HepG2 (cell line): ENCODE measurements around the gene PIK3CA. TPM values are rescaled to one million over a fixed set of nuclear protein-coding genes. Genes with fewer than 3 reads are reported as not detected.

Source experiments
- CEBPG ChIP-seq: IDR thresholded peaks from 2 replicates; pipeline ENCODE4 v1.6.1; 2016
- CREB1 ChIP-seq, 2 experiments: fragments of 450-650 bp in 1 of 2; IDR thresholded peaks; 2 replicates each; pipeline ENCODE4 v1.6.1; 2016 to 2017; ENCODE audit warnings: control low read depth in 1 of 2, mild to moderate bottlenecking in 1 of 2, missing compliant biosample characterization in 1 of 2, missing genetic modification characterization in 1 of 2
- DNMT1 ChIP-seq: sonication (generic); formaldehyde crosslinking; IDR thresholded peaks from 2 replicates; pipeline ENCODE4 v1.5.1; 2020; ENCODE audit warnings: mild to moderate bottlenecking, missing genetic modification reagents
- GZF1 ChIP-seq: sonication (generic); formaldehyde crosslinking; IDR thresholded peaks from 2 replicates; pipeline ENCODE4 v1.5.1; 2020; ENCODE audit warnings: mild to moderate bottlenecking, missing genetic modification reagents
- NR2F6 ChIP-seq, 2 experiments: IDR thresholded peaks; 2 replicates each; pipeline ENCODE4 v1.6.1; 2016; ENCODE audit warnings: antibody characterized with exemption in 1 of 2, mild to moderate bottlenecking in 1 of 2
- RCOR2 ChIP-seq: IDR thresholded peaks from 2 replicates; pipeline ENCODE4 v1.6.1; 2016; ENCODE audit warnings: missing biosample characterization, missing genetic modification reagents
- TBX3 ChIP-seq: fragments of 450-650 bp; IDR thresholded peaks from 2 replicates; pipeline ENCODE4 v1.6.1; 2017; ENCODE audit warnings: antibody characterized with exemption, mild to moderate bottlenecking, inconsistent platforms, borderline replicate concordance
- THAP9 ChIP-seq: sonication (generic); formaldehyde crosslinking; IDR thresholded peaks from 2 replicates; pipeline ENCODE4; 2020; ENCODE audit warnings: missing genetic modification reagents, mild to moderate bottlenecking, borderline replicate concordance
- ZFYVE20 ChIP-seq: sonication (generic); formaldehyde crosslinking; IDR thresholded peaks from 2 replicates; pipeline ENCODE4 v1.8.0; 2023; ENCODE audit warnings: low read depth, mild to moderate bottlenecking, moderate library complexity, missing genetic modification reagents, borderline replicate concordance
- ZNF441 ChIP-seq: sonication (generic); formaldehyde crosslinking; IDR thresholded peaks from 2 replicates; pipeline ENCODE4 v1.7.0; 2021; ENCODE audit warnings: missing genetic modification reagents, borderline replicate concordance
- ZNF503 ChIP-seq: sonication (generic); formaldehyde crosslinking; IDR thresholded peaks from 2 replicates; pipeline ENCODE4 v1.4.0; 2020; ENCODE audit warnings: missing genetic modification reagents
- ZNF530 ChIP-seq: sonication (generic); formaldehyde crosslinking; IDR thresholded peaks from 2 replicates; pipeline ENCODE4 v1.5.0; 2020; ENCODE audit warnings: low read depth, mild to moderate bottlenecking, missing genetic modification reagents
- ZNF639 ChIP-seq: conservative IDR thresholded peaks from 2 replicates; pipeline ENCODE4 v1.6.1; 2018; ENCODE audit warnings: missing genetic modification reagents
- ZNF670 ChIP-seq: sonication (generic); formaldehyde crosslinking; IDR thresholded peaks from 2 replicates; pipeline ENCODE4 v1.8.0; 2022; ENCODE audit warnings: mild to moderate bottlenecking, missing genetic modification reagents, borderline replicate concordance
- ZNF782 ChIP-seq: sonication (generic); formaldehyde crosslinking; IDR thresholded peaks from 2 replicates; pipeline ENCODE4 v1.4.0; 2020; ENCODE audit warnings: missing genetic modification reagents, mild to moderate bottlenecking, borderline replicate concordance
- ZSCAN9 ChIP-seq: IDR thresholded peaks from 2 replicates; pipeline ENCODE4 v1.6.1; 2016; ENCODE audit warnings: borderline replicate concordance
- polyA plus RNA-seq, 8 experiments: library from polyadenylated mRNA; depleted of rRNA in 3 of 8; stranded (reverse) in 7 of 8; unstranded in 1 of 8; fragments of >200 nt; fragmentation: Illumina TruSeq in 4 of 8; extraction: Trizol in 4 of 8; gene quantifications; 2 replicates each; pipeline versions ENCODE4 v1.2.1 to v1.2.3, GENCODE V29; 2011 to 2016; ENCODE audit warnings: low read depth in 4 of 8, missing spikeins in 1 of 8, mixed read lengths in 1 of 8; ENCODE audit not compliant: insufficient read depth in 1 of 8
- total RNA-seq, 5 experiments: library from RNA; depleted of rRNA; stranded (reverse); fragments of >200 nt; fragmentation: Illumina TruSeq; extraction: Trizol; gene quantifications; 2 replicates each; pipeline ENCODE4 v1.2.3, GENCODE V29; 2016; ENCODE audit warnings: low read depth in 1 of 5
- TF ChIP-seq, protein P1 (sequence below): sonication (generic); formaldehyde crosslinking; IDR thresholded peaks from 2 replicates; pipeline ENCODE4 v1.4.0; 2020; ENCODE audit warnings: missing genetic modification reagents

PIK3CA gene
- total and polyA plus RNA-seq, 2 of the 13 experiments (the other 11 are each of a cell fraction or from before 2014, with no cell fraction given), result 5.7 to 11.4 TPM

- TF ChIP-seq ZNF503 (CRISPR knock-in tag), result no peak
- peak; percentile 43; the same call in 1 of the 2 replicates for TF ChIP-seq RCOR2
- 0 out of 2 replicates have a peak, but pooled peaks have one; percentile 29 for TF ChIP-seq ZNF441 (CRISPR knock-in tag)
- no peak for TF ChIP-seq ZNF670 (CRISPR knock-in tag)
- TF ChIP-seq CREB1 (IDR thresholded peaks at IDR 0.05), result no peak
- peak; percentile 70 for TF ChIP-seq CREB1 (CRISPR knock-in tag; IDR thresholded peaks at IDR 0.05)
- TF ChIP-seq ZFYVE20 (CRISPR knock-in tag), result no peak
- TF ChIP-seq, protein P1, sequence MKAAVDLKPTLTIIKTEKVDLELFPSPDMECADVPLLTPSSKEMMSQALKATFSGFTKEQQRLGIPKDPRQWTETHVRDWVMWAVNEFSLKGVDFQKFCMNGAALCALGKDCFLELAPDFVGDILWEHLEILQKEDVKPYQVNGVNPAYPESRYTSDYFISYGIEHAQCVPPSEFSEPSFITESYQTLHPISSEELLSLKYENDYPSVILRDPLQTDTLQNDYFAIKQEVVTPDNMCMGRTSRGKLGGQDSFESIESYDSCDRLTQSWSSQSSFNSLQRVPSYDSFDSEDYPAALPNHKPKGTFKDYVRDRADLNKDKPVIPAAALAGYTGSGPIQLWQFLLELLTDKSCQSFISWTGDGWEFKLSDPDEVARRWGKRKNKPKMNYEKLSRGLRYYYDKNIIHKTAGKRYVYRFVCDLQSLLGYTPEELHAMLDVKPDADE (CRISPR knock-in tag), result no peak
- no peak for TF ChIP-seq THAP9 (CRISPR knock-in tag)
- no peak for TF ChIP-seq GZF1
- peak; percentile 46; the same call in 1 of the 2 replicates for TF ChIP-seq TBX3
- no peak for TF ChIP-seq ZNF782 (CRISPR knock-in tag)
- no peak for TF ChIP-seq DNMT1 (CRISPR knock-in tag)
- TF ChIP-seq CEBPG (CRISPR knock-in tag), result peak; percentile 91
- TF ChIP-seq ZNF639 (CRISPR knock-in tag), result no peak
- TF ChIP-seq ZSCAN9 (CRISPR knock-in tag), result no peak; the same call in 1 of the 2 replicates
- TF ChIP-seq ZNF530 (CRISPR knock-in tag), result no peak
- TF ChIP-seq NR2F6 (IDR thresholded peaks at IDR 0.05), result peak; percentile 44; the same call in 1 of the 2 replicates
- TF ChIP-seq NR2F6 (CRISPR knock-in tag; IDR thresholded peaks at IDR 0.05), result peak; percentile 44; the same call in 1 of the 2 replicates
Observed at GRCh38 chr3:179250803-179251476, 102.8 kb downstream of the PIK3CA start, which contains the start of gene KCNMB3 (continued).
